GM12891 (cell line): Measurements from ENCODE around the gene SLC9A5.

ENCODE experiments used
- DNase-seq: peaks from one replicate; pipeline ENCODE4 v3.0.0; 2011; ENCODE audit warnings: low spot score; ENCODE audit not compliant: insufficient read length
- FAIRE-seq: peaks from 2 replicates; lab custom pipeline; 2011; peaks lifted over from hg19 to GRCh38; lab: Jason Lieb, UNC
- PAX5 ChIP-seq: IDR thresholded peaks from 2 replicates; pipeline ENCODE4 v1.6.1; 2011; ENCODE audit warnings: low read length, moderate library complexity, mild to moderate bottlenecking; ENCODE audit not compliant: insufficient read depth, severe bottlenecking
- POLR2A ChIP-seq: IDR thresholded peaks from 2 replicates; pipeline ENCODE4 v1.6.1; 2011; ENCODE audit warnings: low read depth, low read length, control low read depth
- POLR2AphosphoS5 ChIP-seq: IDR thresholded peaks from 2 replicates; pipeline ENCODE4 v1.6.1; 2011; ENCODE audit warnings: low read depth, low read length, control low read depth
- POU2F2 ChIP-seq: IDR thresholded peaks from 2 replicates; pipeline ENCODE4 v1.6.1; 2011; ENCODE audit warnings: low read depth, mild to moderate bottlenecking, control low read depth, low read length, moderate library complexity
- SPI1 ChIP-seq: IDR thresholded peaks from 2 replicates; pipeline ENCODE4 v1.6.1; 2011; ENCODE audit warnings: low read depth, low read length, control low read depth
- TAF1 ChIP-seq: IDR thresholded peaks from 2 replicates; pipeline ENCODE4 v1.6.1; 2011; ENCODE audit warnings: low read depth, low read length, control low read depth

The SLC9A5 gene

DNA sequence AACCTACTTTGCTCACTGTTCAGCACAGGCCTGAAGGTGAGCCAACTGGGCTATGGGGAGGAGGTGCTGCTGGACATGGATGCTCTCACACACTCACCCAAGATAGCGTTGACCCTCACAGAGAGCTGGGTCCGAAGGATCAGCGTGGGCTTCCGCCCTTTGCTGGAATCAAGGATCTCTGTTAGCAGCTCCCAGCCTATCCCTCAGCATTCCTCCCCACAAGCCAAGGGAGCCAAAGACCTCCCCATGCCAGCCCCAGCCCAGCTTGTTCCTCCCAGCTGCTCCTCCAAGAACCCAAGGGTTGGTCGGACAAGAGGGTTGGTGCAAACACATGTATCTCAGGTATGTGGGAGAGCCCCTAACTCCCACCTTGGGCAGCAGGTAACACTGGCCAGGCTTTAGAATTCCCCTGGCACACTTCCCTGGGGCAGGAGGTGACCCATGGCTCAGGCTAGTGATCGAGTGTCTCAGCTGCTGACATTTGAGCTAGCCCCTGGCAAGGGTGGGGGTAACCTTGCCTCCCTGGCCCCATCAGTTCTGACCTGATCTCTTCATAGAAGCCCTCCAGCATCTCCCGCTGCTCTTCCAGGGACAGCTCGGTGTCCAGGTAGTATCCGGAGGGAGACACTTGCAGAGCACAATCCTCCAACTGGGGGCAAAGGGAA is 9.8 kb upstream of the SLC9A5 start:
- no peak for FAIRE-seq
- no peak for DNase-seq
- no peak for TF ChIP-seq POLR2A
- TF ChIP-seq SPI1, result no peak
- no peak for TF ChIP-seq POU2F2
- TF ChIP-seq PAX5, result no peak
- TF ChIP-seq POLR2AphosphoS5, result no peak
- no peak for TF ChIP-seq TAF1

DNA sequence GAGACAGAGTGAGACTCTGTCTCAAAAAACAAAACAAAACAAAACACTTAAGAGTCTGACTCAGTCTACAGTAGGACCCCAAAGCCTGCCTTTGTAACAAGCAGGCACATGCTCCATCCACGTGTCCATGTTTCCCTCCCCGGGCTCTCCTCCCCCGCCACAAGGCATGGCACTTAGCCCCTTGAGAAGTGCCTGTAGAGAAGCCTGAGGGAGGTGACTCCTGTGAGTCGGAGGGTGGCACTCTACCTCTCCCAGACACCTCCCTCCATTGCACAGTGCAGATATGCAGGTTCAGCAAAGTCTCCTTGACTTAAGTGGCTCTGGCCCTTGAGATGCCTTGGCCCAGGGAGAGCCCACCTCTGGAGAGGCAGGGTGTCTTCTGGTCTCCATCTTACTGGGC is 8.3 kb upstream of the SLC9A5 start:
- FAIRE-seq, result no peak
- no peak for TF ChIP-seq TAF1
- no peak for TF ChIP-seq POLR2AphosphoS5
- TF ChIP-seq PAX5, result no peak
- no peak for TF ChIP-seq POLR2A
- TF ChIP-seq POU2F2, result no peak
- no peak for TF ChIP-seq SPI1

DNA sequence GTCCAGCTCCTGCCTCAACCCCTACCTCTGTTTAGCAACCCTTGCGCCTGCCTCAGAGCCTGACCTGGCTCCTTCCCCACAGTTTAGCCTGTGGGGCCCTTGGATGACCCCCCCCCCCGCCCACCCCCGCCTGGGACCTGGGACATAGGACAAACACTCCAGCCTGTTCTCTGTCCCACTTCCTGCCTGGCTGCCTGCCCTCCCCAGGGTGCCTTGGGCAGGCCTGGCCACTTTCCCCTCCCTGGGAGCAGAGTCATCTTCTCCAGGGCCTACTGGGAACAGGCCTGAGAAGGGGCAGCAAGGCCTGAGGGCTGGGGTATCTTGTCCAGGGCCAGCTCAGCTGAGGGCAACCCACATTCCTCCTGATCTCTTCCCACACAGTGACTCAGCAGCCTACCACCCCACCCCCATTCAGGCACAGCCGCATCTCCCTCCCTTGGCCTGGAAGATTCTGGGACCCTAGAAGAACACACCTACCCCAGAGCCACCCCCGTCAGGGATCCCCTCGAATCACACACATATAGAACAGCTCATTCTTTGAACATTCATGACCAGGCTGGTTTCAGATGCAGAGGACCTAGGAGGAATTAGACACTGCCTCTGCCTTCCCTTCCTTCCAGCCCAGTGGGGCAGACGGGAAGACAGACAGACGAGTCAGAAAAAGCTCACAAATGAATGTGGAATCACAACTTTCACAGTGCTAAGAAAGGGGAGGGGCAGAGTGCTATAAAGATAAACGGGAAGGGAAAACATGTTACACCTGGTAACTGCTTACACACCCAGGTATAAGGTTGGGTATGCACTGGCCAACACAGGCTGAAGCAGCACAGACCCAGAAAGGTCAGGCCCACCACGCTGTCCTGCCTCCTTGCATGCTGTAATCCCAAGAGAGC is 7.5 kb upstream of the SLC9A5 start:
- DNase-seq (no peak), FAIRE-seq (no peak)
- TF ChIP-seq POLR2AphosphoS5, result no peak
- TF ChIP-seq POU2F2, result no peak
- no peak for TF ChIP-seq PAX5

More for the DNA sequence above, 8.3 kb upstream of the SLC9A5 start:
- no peak for DNase-seq

GRCh38 chr16:67242138-67242730 is 6.5 kb upstream of the SLC9A5 start:
- FAIRE-seq (no peak), DNase-seq (no peak)
- TF ChIP-seq POU2F2, result no peak
- no peak for TF ChIP-seq POLR2A
- no peak for TF ChIP-seq PAX5
- no peak for TF ChIP-seq SPI1
- no peak for TF ChIP-seq TAF1
- no peak for TF ChIP-seq POLR2AphosphoS5

- no peak for FAIRE-seq
- DNase-seq, result no peak
- TF ChIP-seq POLR2A (no peak), POLR2AphosphoS5 (no peak), TAF1 (no peak), SPI1 (no peak), PAX5 (no peak), POU2F2 (no peak)
These were observed 5.3 kb upstream of the SLC9A5 start for GRCh38 chr16:67243481-67243880.

- FAIRE-seq, result peak; percentile 57
- DNase-seq, result peak; percentile 79
- TF ChIP-seq SPI1 (peak; percentile 65), POU2F2 (no peak)
These were observed 4.2 kb upstream of the SLC9A5 start for GRCh38 chr16:67244387-67245185.

GRCh38 chr16:67245186-67245585 is 3.6 kb upstream of the SLC9A5 start:
- no peak for DNase-seq

DNA sequence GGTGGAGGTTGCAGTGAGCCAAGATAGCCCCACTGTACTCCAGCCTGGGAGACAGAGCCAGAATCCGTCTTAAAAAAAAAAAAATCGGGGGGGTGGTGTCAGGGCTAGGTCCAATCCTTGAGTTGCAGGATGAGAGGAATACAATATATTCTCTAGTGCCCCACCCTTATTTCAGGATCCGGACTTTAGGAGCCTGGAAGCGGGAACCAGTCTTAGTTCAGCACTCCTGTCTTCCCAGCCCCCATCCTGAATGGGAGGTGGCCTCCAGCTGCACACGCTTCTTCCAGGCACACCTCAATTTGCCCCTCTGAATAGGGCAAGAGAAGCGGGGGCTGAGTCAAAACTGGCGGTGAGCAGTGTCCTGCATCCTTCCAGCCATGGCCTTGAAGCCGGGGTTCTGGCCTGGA is 3.1 kb upstream of the SLC9A5 start:
- no peak for DNase-seq
- TF ChIP-seq POLR2A (no peak), POLR2AphosphoS5 (no peak), PAX5 (no peak), TAF1 (no peak), POU2F2 (no peak), SPI1 (no peak)
- peak; percentile 28 for FAIRE-seq

More at GRCh38 chr16:67245186-67245585, 3.6 kb upstream of the SLC9A5 start:
- TF ChIP-seq TAF1, result no peak
- TF ChIP-seq SPI1, result no peak
- TF ChIP-seq POLR2AphosphoS5, result no peak
- no peak for TF ChIP-seq POU2F2
- TF ChIP-seq PAX5, result no peak
- TF ChIP-seq POLR2A, result no peak
- FAIRE-seq, result no peak
